Medulla oblongata (tissue), 1 donor: ENCODE measurements around the gene CDC42EP4.
A peak's percentile ranks its signal among the peaks of the same experiment; 100 is the strongest.
"Not testable (repeated sequence)": the region's sequence is repeated elsewhere in the genome, so short reads cannot be mapped to it uniquely, and the experiment has no call there.

Experiments
- DNase-seq: peaks from one replicate; pipeline ENCODE4 v3.0.0-alpha.2; 2015; ENCODE audit errors: extremely low spot score

CDC42EP4 gene

GRCh38 chr17:73343168-73343634 is 31.4 kb upstream of the CDC42EP4 start:
- peak; percentile 86 for DNase-seq

- no peak for DNase-seq
Observed at GRCh38 chr17:73342541-73343167, 30.9 kb upstream of the CDC42EP4 start.

GRCh38 chr17:73342050-73342522 is 30.3 kb upstream of the CDC42EP4 start:
- DNase-seq = peak; percentile 98

- DNase-seq = no peak
Observed at GRCh38 chr17:73341350-73342049, 29.7 kb upstream of the CDC42EP4 start.

GRCh38 chr17:73340093-73340596 is 28.3 kb upstream of the CDC42EP4 start:
- no peak for DNase-seq

GRCh38 chr17:73338566-73339197 is 26.9 kb upstream of the CDC42EP4 start:
- no peak for DNase-seq

- no peak for DNase-seq
Observed at GRCh38 chr17:73338050-73338521, 26.3 kb upstream of the CDC42EP4 start.

- DNase-seq = no peak
Observed at GRCh38 chr17:73337330-73337710, 25.5 kb upstream of the CDC42EP4 start.

GRCh38 chr17:73336408-73337329 is 24.9 kb upstream of the CDC42EP4 start:
- no peak for DNase-seq

GRCh38 chr17:73335591-73336407 is 24.0 kb upstream of the CDC42EP4 start:
- no peak for DNase-seq

- DNase-seq = no peak
Observed at GRCh38 chr17:73334771-73335513, 23.1 kb upstream of the CDC42EP4 start.

GRCh38 chr17:73333445-73333844 is 21.6 kb upstream of the CDC42EP4 start:
- DNase-seq = not testable (repeated sequence)

- no peak for DNase-seq
Observed at GRCh38 chr17:73331060-73331459, 19.3 kb upstream of the CDC42EP4 start.

GRCh38 chr17:73327676-73328075 is 15.9 kb upstream of the CDC42EP4 start:
- DNase-seq = no peak

GRCh38 chr17:73325527-73325842 is 13.7 kb upstream of the CDC42EP4 start:
- peak; percentile 51 for DNase-seq

GRCh38 chr17:73324711-73325526 is 13.1 kb upstream of the CDC42EP4 start:
- no peak for DNase-seq

- no peak for DNase-seq
Observed at GRCh38 chr17:73324160-73324475, 12.3 kb upstream of the CDC42EP4 start.

- DNase-seq = no peak
Observed at GRCh38 chr17:73323409-73324159, 11.8 kb upstream of the CDC42EP4 start.
